ENCODE results near the gene CALHM3.

DNA sequence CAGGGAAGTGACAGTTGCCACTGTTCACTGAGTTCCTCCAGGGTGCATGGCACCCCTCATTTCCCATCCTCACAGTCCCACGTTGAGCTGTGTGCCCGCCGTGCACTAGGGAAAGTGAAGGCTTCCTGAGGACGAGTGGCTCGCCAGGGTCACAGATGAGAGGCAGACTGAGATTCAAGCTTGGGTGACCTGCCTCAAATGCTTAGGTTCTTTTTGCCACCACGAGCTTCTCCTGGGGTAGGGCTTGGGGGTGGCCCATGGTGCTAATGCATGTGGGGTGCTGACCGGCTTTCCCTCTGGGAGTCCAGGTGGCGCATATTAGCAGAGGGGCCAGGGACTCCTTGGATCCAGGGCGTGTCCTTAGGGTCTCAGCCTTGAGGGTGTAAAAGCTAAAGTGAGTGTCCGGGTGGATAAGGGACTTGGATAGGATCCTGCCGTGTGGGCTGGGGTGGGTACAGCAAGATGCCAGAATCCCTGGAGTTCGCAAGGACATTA is 28.8 kb downstream of the CALHM3 start:
- TF ChIP-seq, protein P1, sequence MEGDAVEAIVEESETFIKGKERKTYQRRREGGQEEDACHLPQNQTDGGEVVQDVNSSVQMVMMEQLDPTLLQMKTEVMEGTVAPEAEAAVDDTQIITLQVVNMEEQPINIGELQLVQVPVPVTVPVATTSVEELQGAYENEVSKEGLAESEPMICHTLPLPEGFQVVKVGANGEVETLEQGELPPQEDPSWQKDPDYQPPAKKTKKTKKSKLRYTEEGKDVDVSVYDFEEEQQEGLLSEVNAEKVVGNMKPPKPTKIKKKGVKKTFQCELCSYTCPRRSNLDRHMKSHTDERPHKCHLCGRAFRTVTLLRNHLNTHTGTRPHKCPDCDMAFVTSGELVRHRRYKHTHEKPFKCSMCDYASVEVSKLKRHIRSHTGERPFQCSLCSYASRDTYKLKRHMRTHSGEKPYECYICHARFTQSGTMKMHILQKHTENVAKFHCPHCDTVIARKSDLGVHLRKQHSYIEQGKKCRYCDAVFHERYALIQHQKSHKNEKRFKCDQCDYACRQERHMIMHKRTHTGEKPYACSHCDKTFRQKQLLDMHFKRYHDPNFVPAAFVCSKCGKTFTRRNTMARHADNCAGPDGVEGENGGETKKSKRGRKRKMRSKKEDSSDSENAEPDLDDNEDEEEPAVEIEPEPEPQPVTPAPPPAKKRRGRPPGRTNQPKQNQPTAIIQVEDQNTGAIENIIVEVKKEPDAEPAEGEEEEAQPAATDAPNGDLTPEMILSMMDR (conservative IDR thresholded peaks at IDR 0.05; ENCODE audit: low read depth, low read length) = no peak
- TF ChIP-seq EZH2 (IDR thresholded peaks at IDR 0.05; ENCODE audit: low read length, unreplicated experiment) = no peak

Measured in PC-3 (cell line).